GM19043 (cell line): ENCODE measurements around the gene CDK16.
"Not testable (repeated sequence)": the region's sequence is repeated elsewhere in the genome, so short reads cannot be mapped to it uniquely, and the experiment has no call there.

Source experiments
- ATAC-seq: cut with Tn5 transposase; IDR thresholded peaks from one replicate; pipeline ENCODE4 v1.9.1; 2021; ENCODE audit warnings: low read depth; ENCODE audit not compliant: unreplicated experiment

The CDK16 gene

GRCh38 chrX:47245156-47245555, 26.7 kb downstream of the CDK16 start:
- ATAC-seq = no peak

GRCh38 chrX:47247206-47247998, 28.9 kb downstream of the CDK16 start:
- no peak for ATAC-seq

- no peak for ATAC-seq
These were observed 29.5 kb downstream of the CDK16 start for GRCh38 chrX:47247999-47248320.

GRCh38 chrX:47248576-47248975, 30.1 kb downstream of the CDK16 start:
- no peak for ATAC-seq

GRCh38 chrX:47250017-47250347, 31.5 kb downstream of the CDK16 start:
- ATAC-seq = no peak

GRCh38 chrX:47257620-47258019, 39.1 kb downstream of the CDK16 start:
- not testable (repeated sequence) for ATAC-seq

GRCh38 chrX:47264483-47265173, 46.1 kb downstream of the CDK16 start:
- no peak for ATAC-seq

GRCh38 chrX:47266643-47267042, 48.2 kb downstream of the CDK16 start:
- no peak for ATAC-seq

- ATAC-seq = no peak
These were observed 53.5 kb downstream of the CDK16 start for GRCh38 chrX:47272013-47272408.

GRCh38 chrX:47273011-47273730, 54.7 kb downstream of the CDK16 start:
- no peak for ATAC-seq

GRCh38 chrX:47278691-47279090, 60.2 kb downstream of the CDK16 start:
- no peak for ATAC-seq
